Memory B cell (primary cell): ENCODE results near the gene DPP6.

Experiments used
- ATAC-seq: fragments of 150-1000 bp; cut with Tn5 transposase; 2 replicates; pipeline ENCODE4 v1.10.0; 2021; ENCODE audit warnings: low read depth, mild to moderate bottlenecking, moderate library complexity
- DNase-seq, 2 donors: peaks; one replicate each; pipeline ENCODE4 v3.0.0; 2022; ENCODE audit warnings: low spot score in 2 of 2
- H3K27ac Mint-ChIP-seq: one replicate; pipeline ENCODE4 v1.8.0; 2022; ENCODE audit warnings: mild to moderate bottlenecking, moderate library complexity, mixed read lengths
- H3K27me3 Mint-ChIP-seq: one replicate; pipeline ENCODE4 v1.8.0; 2022; ENCODE audit warnings: mixed read lengths
- H3K36me3 Mint-ChIP-seq: one replicate; pipeline ENCODE4 v1.8.0; 2022; ENCODE audit warnings: mild to moderate bottlenecking, mixed read lengths
- H3K4me1 Mint-ChIP-seq: one replicate; pipeline ENCODE4 v1.8.0; 2022; ENCODE audit warnings: mixed read lengths
- H3K4me3 Mint-ChIP-seq: one replicate; pipeline ENCODE4 v1.8.0; 2022; ENCODE audit warnings: mild to moderate bottlenecking, moderate library complexity, mixed read lengths
- H3K9me3 Mint-ChIP-seq: one replicate; pipeline ENCODE4 v1.8.0; 2022; ENCODE audit warnings: mixed read lengths

The DPP6 gene

DNA sequence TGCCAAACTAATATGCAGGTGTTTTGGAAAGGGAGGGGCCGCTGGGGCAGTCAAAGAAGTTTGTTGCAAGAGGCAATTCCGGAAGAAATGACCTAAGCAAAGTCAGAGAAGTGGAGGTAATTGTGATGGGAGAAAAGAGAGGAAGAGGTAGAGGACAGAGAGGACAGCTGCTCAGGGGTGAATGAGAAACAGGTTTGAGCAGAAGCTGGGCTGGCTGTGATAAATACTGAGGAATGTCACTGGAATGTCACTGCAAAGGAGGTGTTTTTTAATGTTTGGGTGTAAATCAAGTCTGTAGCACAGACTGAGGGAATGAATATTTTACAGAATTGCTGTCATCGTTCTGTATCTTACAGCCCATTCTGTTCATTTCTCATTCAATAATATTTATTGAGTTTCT is 207.2 kb downstream of the DPP6 start:
- Mint-ChIP-seq H3K9me3 (peaks cover 12% of the 10 kb centered on the region), H3K27me3 (no peaks in the 10 kb centered on the region), H3K4me3 (no peak overlapping the region), H3K36me3 (no peaks in the 10 kb centered on the region), H3K27ac (no peak overlapping the region), H3K4me1 (no peaks in the 10 kb centered on the region)
- DNase-seq (no peak), ATAC-seq (no peak)

DNA sequence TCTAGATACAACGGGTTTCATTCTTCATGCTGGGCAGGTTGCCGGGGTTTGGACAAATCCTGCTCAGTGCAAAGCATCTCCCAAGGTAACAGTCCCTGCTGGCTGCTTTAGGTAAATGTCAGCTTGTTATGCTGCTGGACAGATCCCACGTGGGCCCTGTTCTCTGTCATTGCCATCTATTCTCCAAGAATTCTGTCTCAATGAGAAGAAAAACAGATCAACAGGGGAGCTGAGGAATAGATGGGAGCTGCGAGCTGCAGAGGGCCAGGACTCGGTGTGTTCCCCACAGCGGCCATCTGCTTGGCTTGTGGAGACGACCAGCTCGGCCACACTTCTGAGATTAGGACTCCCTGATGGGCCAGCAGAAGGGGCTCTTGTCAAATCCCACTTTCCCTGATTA is 235.2 kb downstream of the DPP6 start:
- Mint-ChIP-seq H3K9me3 (peaks cover 6% of the 10 kb centered on the region), H3K4me1 (no peaks in the 10 kb centered on the region), H3K4me3 (no peak overlapping the region), H3K36me3 (no peaks in the 10 kb centered on the region), H3K27ac (no peak overlapping the region), H3K27me3 (no peaks in the 10 kb centered on the region)
- no peak for DNase-seq
- no peak for ATAC-seq

GRCh38 chr7:154289119-154289518 is 236.9 kb downstream of the DPP6 start:
- Mint-ChIP-seq H3K36me3 (no peaks in the 10 kb centered on the region), H3K27ac (no peak overlapping the region), H3K9me3 (peaks cover 6% of the 10 kb centered on the region), H3K27me3 (no peaks in the 10 kb centered on the region), H3K4me1 (no peaks in the 10 kb centered on the region), H3K4me3 (no peak overlapping the region)
- ATAC-seq (no peak), DNase-seq (no peak)

DNA sequence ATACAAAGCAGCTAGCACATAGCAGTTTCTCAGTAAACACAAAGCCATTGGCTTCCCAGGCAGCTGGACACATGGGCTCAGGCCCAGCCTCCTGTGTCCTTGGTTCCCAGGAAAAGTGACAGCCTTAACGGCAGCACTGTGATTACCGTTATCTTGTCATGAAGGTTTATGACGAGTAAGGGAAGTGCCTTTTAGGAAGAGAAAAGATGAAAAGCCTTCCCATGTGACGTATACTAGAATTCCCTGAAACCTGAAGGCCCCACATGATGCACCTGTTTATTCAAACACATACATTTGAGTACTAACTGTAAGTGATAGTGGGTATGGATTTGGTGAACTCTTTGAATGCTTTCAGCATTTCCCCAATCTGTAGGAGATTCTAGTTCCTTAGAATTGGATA is 244.2 kb downstream of the DPP6 start:
- Mint-ChIP-seq H3K27me3 (no peaks in the 10 kb centered on the region), H3K36me3 (no peaks in the 10 kb centered on the region), H3K4me3 (no peak overlapping the region), H3K4me1 (no peaks in the 10 kb centered on the region), H3K9me3 (peaks cover 2% of the 10 kb centered on the region), H3K27ac (no peak overlapping the region)
- no peak for DNase-seq
- ATAC-seq = no peak

DNA sequence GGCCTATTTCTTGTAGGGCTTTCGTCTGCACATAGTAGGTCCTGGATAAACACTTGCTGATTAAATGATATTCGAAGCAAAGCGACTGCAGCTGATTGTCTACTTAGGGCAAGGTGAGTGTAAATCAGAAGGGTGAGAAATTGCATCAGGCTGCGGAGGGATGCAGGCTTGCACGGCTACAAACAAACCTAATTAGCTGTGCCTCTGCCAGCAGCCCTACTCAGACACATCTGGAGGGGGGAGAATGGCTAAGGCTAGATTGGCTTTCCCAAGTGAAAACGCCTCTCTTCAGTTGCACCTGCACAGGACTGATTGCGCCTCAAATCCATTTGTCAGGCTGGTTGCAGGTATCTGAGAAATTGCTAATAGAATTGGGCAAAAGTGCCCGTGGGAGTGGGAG is 247.5 kb downstream of the DPP6 start:
- Mint-ChIP-seq H3K9me3 (peaks cover 3% of the 10 kb centered on the region), H3K36me3 (no peaks in the 10 kb centered on the region), H3K4me1 (no peaks in the 10 kb centered on the region), H3K4me3 (no peak overlapping the region), H3K27ac (no peak overlapping the region), H3K27me3 (no peaks in the 10 kb centered on the region)
- DNase-seq (no peak), ATAC-seq (no peak)

- DNase-seq = no peak
- ATAC-seq = no peak
- no peaks in the 10 kb centered on the region for H3K36me3 Mint-ChIP-seq
- peaks cover 3% of the 10 kb centered on the region for H3K9me3 Mint-ChIP-seq
- no peak overlapping the region for H3K4me3 Mint-ChIP-seq
- H3K4me1 Mint-ChIP-seq = no peaks in the 10 kb centered on the region
- H3K27ac Mint-ChIP-seq = no peak overlapping the region
- H3K27me3 Mint-ChIP-seq = no peaks in the 10 kb centered on the region
These were observed 250.2 kb downstream of the DPP6 start for GRCh38 chr7:154302380-154302779.

- Mint-ChIP-seq H3K4me1 (no peaks in the 10 kb centered on the region), H3K9me3 (peaks cover 1% of the 10 kb centered on the region), H3K27ac (no peak overlapping the region), H3K4me3 (no peak overlapping the region), H3K27me3 (no peaks in the 10 kb centered on the region), H3K36me3 (no peaks in the 10 kb centered on the region)
- ATAC-seq (no peak), DNase-seq (no peak)
These were observed 252.0 kb downstream of the DPP6 start for GRCh38 chr7:154304231-154304630.

GRCh38 chr7:154304740-154305700 is 252.8 kb downstream of the DPP6 start:
- no peak overlapping the region for H3K4me3 Mint-ChIP-seq

GRCh38 chr7:154306036-154306435 is 253.8 kb downstream of the DPP6 start:
- H3K9me3 Mint-ChIP-seq = peaks cover 1% of the 10 kb centered on the region
- no peak overlapping the region for H3K4me3 Mint-ChIP-seq
- DNase-seq = no peak
- no peaks in the 10 kb centered on the region for H3K27me3 Mint-ChIP-seq
- H3K36me3 Mint-ChIP-seq = no peaks in the 10 kb centered on the region
- no peak for ATAC-seq
- no peaks in the 10 kb centered on the region for H3K4me1 Mint-ChIP-seq
- no peak overlapping the region for H3K27ac Mint-ChIP-seq

More at GRCh38 chr7:154304740-154305700, 252.8 kb downstream of the DPP6 start:
- Mint-ChIP-seq H3K27me3 (no peaks in the 10 kb centered on the region), H3K27ac (no peak overlapping the region), H3K4me1 (no peaks in the 10 kb centered on the region), H3K36me3 (no peaks in the 10 kb centered on the region), H3K9me3 (peaks cover 1% of the 10 kb centered on the region)
- ATAC-seq (no peak), DNase-seq (no peak)

DNA sequence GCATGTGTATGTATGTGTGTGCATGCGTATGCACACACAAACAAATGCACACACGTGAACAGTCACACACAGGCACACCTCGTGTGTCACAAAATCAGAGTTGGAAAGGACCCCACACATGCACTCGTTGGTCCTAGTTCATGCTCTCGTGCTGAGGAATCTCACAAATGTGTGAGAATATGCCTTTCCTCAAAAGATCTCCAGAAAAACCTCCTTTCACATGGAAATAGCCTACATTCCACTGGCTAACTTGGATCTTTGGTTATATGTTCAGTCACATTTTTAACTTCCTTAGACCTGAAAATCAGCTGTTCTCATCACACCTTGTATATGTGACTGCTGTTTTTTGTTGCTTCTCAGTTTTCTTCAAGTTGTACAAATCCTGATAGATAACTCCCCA is 256.7 kb downstream of the DPP6 start:
- no peaks in the 10 kb centered on the region for H3K36me3 Mint-ChIP-seq
- peaks cover 1% of the 10 kb centered on the region for H3K9me3 Mint-ChIP-seq
- no peak overlapping the region for H3K4me3 Mint-ChIP-seq
- no peaks in the 10 kb centered on the region for H3K27me3 Mint-ChIP-seq
- no peak overlapping the region for H3K27ac Mint-ChIP-seq
- ATAC-seq = no peak
- DNase-seq = no peak
- no peaks in the 10 kb centered on the region for H3K4me1 Mint-ChIP-seq

- DNase-seq = no peak
- H3K9me3 Mint-ChIP-seq = no peaks in the 10 kb centered on the region
- no peak for ATAC-seq
- no peak overlapping the region for H3K27ac Mint-ChIP-seq
- H3K36me3 Mint-ChIP-seq = no peaks in the 10 kb centered on the region
- H3K27me3 Mint-ChIP-seq = no peaks in the 10 kb centered on the region
- no peaks in the 10 kb centered on the region for H3K4me1 Mint-ChIP-seq
- H3K4me3 Mint-ChIP-seq = no peak overlapping the region
These were observed 257.9 kb downstream of the DPP6 start for GRCh38 chr7:154310114-154310513.

DNA sequence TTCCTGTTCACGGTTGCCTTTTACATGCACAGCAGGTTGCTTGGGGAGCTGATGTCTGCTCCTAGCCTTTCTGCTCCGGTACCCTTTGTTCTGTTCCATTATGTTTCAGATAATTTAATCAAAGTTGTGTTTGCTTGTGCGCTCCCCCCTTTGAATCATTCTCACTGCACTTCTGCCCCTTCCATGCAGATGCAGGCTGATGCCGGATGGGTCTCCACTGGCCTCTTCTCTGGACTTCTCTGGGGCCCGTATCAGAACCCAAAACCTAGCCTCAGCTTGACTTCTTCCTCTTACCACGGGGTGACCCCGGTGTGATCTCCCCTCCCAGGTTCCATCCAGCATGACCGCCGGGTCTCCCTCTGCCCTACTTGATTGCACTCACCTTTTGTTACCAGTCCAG is 272.0 kb downstream of the DPP6 start:
- no peak for DNase-seq
- ATAC-seq = no peak
- Mint-ChIP-seq H3K4me1 (no peaks in the 10 kb centered on the region), H3K27me3 (no peaks in the 10 kb centered on the region), H3K36me3 (no peaks in the 10 kb centered on the region), H3K4me3 (no peak overlapping the region), H3K27ac (no peak overlapping the region), H3K9me3 (peaks cover 6% of the 10 kb centered on the region)

DNA sequence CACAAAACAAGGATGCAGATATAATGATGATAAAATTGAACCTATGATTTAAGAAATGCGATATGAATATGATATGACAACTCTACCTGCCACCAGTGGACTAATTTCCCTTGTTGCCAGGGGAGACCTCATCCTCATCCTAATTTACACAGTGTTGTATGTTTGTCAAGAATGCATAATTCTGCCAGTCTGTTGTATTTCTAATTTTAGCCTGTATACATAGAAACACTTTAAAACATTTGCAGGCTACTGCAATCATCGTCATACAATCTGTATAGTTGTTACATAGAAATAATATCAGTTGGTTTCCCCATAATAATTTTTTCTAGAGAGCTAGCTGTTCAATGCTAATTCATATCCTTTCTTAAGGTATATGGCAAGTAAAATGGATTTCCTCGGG is 274.2 kb downstream of the DPP6 start:
- Mint-ChIP-seq H3K36me3 (no peaks in the 10 kb centered on the region), H3K4me1 (no peaks in the 10 kb centered on the region), H3K27me3 (no peaks in the 10 kb centered on the region), H3K9me3 (peaks cover 7% of the 10 kb centered on the region), H3K27ac (no peak overlapping the region), H3K4me3 (no peak overlapping the region)
- no peak for ATAC-seq
- DNase-seq = no peak

DNA sequence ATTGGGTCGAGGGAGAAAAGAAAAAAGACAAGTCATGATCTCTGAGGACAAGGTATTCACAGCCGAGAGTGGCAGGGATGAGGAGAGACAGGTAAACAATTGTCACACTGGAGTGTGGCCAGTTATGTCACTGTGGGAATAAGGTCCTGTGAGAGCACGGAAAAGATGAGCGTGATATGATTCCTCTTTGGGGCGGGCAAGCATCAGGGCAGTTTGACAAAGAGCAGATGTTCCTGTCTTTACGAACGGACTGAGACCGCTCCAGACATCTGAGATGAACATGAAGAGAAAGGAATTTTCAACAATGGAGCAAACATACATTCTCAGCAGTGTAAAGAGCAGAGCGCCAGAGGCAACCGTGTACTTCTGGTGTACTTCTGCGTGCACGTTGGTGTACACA is 278.1 kb downstream of the DPP6 start:
- no peaks in the 10 kb centered on the region for H3K36me3 Mint-ChIP-seq
- H3K4me1 Mint-ChIP-seq = no peaks in the 10 kb centered on the region
- DNase-seq (no peak), ATAC-seq (no peak)
- H3K9me3 Mint-ChIP-seq = peaks cover 5% of the 10 kb centered on the region
- no peaks in the 10 kb centered on the region for H3K27me3 Mint-ChIP-seq
- no peak overlapping the region for H3K4me3 Mint-ChIP-seq
- no peak overlapping the region for H3K27ac Mint-ChIP-seq
